Endometrium (tissue), 2 donors: ENCODE results near the gene UBIAD1.
"Not testable (repeated sequence)": the region's sequence is repeated elsewhere in the genome, so short reads cannot be mapped to it uniquely, and the experiment has no call there.

Source experiments
- FAIRE-seq: peaks from 2 replicates; lab custom pipeline; 2012; peaks lifted over from hg19 to GRCh38; lab: Jason Lieb, UNC
- donor health status: control.
- donor health status: control.

UBIAD1 gene

DNA sequence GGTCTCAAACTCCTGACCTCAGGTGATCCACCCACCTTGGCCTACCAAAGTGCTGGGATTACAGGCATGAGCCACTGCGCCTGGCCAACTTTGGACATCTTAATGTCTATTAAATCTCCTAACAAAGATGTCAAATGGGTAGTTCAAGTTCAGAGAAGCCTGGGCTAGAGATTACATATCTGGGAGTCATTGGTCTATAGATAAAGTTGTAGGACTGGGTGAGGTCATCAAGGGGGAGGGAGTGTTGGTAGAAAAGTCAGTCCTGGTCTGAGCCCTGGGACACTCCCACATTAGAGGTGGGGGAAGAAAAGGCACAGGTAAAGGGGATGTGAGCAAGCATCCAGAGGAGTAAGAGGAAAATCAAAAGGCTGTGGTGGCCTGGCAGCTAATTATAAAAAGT is 6.6 kb downstream of the UBIAD1 start:
- FAIRE-seq = no peak

DNA sequence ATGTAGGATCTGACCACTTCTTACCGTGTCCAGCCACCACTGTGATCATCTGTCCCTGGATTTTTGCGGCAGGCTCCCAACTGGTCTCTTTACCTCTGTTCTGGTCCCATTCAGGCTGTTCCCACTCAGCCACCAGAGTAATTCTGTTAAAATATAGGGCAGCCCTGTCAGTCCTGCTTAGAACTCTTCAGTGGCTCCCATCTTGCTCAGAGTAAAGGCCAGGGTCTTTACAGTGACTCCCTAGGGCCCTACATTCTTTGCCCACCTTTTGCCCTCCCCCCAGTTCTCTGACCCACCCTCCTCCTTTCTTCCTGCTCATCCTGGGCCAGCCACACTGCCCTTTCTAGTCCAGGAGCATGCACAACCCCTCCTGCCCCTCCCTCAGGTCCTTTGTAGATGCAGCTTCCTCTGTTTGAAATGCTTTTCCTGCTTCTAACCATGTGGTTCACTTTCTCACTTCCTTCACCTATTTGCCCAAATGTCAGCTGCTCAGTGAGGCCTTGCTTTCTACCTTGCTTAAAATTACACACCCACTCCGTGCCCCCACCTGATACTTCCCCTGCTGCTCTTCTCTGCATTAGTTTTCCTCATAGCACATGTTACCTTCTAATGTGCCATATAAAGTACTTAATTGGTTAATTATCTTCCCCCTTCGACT is 7.8 kb downstream of the UBIAD1 start:
- no peak for FAIRE-seq

DNA sequence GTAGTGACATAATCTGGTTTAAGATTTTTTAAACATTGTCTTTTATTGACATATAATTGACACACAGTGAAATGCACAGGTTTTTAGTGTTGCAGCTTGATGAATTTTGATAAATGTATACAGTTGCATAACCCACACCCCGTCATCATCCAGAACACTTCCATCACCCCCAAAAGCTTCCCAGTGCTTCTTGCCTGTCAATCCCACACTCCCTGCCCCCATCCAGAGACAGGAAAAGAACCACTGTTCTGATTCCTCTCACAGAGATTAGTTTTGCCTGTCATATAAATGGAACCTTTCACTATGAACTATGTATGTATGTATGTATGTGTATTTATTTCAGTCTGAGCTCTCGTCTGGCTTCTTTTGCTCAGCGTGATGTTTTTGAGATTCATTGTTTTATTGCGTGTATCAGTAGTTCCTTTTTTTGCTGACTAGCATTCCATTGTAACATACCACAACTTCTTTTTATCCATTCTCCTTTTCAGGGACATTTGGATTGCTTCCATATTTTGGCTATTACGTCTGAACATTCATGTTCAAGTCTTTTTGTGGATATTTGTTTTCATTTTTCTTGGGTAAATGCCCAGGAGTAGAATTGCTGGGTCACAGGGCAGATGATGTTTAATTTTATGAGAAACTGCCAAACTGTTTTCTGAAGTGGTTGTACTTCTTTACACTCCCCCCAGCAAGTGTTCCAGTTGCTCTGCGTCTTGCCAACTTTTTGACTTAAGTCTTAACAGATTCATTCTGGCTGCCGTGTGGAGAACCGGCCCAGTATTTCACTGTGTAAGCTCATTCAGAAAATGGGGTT is 8.7 kb downstream of the UBIAD1 start:
- no peak for FAIRE-seq

DNA sequence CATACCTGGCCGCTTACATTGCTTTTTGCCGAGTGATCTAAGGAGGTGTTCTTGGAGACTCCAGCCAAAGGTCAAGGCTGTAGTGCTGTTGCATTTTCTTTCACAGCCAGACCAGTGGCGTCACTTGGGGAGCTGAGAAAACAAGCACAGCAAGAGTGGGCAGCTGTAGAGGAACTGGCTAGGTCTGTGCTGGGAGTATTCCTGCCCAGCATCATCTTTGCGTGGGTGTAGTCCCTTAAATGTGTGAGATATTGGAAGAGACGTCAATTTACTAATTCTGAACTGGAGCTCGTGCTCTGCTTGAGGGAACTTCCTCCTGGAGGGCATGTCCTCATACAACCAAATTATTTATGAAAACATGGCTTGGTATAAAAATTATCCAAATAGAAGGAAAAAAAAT is 10.2 kb downstream of the UBIAD1 start:
- FAIRE-seq = no peak

DNA sequence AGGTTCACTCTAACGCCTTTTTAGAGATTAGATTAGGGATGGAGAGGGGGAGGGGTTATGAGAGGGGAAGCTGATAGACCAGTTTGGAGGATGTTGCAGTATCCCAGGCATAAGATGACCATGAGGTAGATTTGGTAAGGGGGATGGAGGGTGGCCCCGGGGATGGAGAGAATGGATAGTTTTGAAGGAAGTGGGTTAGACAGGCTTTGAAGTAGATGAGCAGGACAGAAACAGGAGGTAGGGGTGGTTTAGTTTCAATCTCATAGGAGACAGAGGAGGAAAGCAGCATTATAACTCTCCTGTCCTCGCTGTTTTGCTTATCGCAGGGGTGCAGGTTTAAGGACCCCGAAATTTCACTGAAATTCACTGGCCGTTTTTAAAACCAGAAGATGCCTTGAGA is 11.8 kb downstream of the UBIAD1 start:
- no peak for FAIRE-seq

DNA sequence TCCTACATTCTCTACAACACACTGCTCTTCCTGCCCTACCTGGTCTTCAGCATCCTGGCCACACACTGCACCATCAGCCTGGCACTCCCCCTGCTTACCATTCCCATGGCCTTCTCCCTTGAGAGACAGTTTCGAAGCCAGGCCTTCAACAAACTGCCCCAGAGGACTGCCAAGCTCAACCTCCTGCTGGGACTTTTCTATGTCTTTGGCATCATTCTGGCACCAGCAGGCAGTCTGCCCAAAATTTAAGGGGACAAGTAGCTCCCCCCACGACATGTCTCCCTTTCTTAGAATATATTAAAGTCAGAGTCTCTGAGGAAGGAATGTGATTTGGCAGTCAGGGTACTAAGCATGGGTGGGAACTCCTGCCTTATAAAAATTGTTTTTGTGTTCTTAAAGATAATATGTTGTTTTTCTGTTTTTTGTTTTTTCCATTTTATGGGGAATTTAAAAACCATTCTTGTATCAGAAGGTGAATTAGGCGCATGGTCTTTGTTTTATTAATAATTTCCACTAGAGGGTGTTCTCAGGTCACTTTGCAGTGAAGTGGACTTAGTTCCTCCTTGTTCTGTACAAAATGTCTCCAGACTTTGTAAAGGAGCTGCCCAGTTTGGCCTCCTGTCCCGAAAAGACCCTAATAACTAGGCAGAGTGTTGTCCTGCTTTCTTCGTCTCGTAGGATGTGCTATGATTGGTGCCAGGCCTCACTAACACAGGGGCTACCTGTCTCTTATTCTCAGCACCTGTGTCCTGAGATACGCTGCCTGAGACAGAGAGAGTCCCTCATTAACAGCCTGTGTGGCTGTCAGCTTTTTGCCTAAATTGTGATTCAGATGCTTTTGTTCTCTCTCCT is 13.1 kb downstream of the UBIAD1 start:
- FAIRE-seq = no peak

DNA sequence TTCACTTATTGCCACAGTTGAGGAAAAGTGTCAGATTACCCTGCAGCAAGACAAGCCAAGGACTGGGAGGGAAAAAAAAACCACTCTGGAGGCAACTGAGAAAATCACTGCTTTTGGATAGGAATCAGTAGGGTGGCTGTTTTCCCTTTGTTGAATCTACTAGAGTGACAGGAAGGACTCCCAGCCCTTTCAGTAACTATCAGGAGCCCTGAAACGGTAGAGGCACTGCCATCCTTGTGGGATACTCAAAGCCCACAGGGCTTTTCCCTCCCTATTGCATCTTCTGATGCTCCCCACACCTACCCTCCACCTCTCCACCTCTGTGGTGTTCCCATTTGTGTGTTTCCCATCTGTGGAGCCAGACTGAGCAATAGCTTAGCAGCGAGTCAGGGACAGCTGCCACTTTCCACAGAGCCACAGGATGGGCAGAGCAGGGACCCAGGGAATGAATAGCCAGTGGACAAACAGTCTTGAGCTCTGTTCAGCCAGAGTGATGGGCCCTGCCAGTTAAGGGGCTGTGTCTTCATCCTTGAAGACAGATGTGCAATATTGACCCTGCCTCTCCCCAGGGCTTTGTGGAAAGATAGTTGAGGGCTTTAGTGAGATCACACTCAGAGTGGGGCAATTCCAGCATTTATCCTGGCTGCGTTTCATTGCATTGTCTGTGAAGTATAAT is 13.9 kb downstream of the UBIAD1 start:
- FAIRE-seq = no peak

DNA sequence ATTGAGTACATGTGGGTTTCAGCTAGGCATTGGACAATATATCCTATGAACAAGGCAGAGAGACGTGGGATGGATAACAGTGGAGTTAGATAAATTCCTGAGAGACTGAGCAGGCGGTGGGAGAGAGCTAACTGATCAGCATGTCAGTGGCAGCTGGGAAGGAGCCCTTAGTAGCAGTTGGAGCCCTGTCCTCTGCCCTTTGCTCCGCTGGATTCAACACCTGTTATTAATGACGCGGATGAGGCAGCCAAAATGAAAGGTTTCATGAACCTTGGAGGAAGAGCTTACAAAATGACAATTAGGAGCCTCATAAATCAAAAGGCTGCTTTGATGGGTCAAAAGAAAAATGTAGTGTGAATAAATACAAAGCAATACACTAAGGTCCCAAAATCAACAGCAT is 16.1 kb downstream of the UBIAD1 start:
- no peak for FAIRE-seq

DNA sequence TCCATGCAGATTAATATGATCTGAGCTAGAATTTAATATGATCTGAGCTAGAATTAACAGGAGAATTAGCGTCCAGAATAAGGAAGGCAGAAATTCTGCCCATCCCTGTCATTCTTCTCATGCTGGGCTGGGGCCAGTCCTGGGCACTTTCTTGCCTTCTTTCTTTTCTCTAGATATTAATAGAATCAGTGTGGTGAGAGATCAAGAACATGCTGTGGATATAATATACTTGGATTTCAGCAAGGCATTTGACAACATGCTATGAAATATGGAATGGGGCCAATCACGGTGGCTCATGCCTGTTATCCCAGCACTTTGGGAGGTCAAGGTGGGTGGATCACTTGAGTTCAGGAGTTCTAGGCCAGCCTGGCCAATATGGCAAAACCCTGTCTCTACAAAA is 18.1 kb downstream of the UBIAD1 start:
- FAIRE-seq = no peak

DNA sequence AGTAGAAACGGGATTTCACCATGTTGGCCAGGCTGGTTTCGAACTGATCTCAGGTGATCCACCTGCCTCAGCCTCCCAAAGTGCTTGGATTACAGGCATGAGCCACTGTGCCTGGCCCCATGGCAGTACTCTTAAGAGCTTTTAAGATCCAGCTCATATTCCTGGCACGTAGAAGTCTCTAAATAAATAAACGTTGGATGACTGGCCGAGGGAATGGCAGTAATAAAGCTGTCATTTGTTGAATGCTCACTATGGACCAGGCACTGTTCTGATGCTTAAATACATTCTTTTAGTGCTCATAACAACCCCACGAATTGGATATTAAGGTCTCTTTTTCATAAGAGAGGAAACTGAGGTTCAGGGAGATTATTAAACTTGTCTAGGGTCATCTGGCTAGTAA is 20.9 kb downstream of the UBIAD1 start:
- no peak for FAIRE-seq

DNA sequence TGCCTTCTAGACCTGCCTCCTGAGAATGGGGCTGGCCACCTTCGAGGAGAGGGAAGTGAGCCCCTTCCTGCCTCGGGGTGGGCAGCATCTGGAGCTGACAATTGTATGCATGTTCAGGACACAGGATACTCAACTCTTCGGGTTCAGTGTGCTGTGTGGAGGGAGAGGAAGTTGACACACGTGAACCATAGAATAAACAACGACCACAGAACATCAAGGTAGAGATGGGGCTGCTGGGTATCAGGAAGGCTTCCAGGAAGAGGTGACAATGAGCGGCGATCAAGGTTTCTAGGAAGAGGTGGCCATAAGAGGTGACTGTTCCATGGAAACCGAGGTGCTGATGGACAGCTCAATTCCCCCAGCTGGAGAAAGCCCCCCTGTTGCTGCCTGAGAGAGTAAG is 22.0 kb downstream of the UBIAD1 start:
- no peak for FAIRE-seq

DNA sequence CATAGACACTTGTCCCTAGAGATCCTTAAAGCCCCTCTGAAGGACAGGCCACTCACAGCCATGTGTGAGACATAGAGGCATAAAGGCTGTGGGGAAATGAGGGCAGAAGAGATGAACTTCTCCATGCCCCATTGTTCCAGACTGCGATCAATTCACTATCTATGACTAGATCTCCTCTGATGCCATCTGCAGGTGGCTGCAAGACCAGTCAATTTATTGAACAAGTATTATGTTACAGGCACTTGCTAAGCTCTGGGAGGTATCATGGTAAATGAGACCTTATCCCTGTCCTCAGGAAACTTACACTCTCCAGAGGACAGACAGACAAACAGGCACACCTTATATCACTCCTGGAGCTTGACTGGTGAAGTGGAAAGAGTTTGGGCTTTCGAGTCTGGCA is 22.9 kb downstream of the UBIAD1 start:
- FAIRE-seq = no peak

DNA sequence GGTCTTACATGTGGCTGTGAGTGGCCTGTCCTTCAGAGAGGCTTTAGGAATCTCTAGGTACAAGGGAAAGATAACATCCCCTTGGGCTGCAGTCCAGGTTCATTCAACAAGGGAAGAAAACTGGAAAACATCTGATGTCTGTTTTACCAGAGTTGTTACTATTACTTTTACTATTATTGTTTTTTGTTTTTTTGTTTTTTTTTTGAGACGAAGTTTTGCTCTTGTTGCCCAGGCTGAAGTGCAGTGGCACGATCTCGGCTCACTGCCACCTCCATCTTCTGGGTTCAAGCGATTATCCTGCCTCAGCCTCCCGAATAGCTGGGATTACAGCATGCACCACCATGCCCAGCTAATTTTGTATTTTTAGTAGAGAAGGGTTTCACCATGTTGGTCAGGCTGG is 24.8 kb downstream of the UBIAD1 start:
- not testable (repeated sequence) for FAIRE-seq

DNA sequence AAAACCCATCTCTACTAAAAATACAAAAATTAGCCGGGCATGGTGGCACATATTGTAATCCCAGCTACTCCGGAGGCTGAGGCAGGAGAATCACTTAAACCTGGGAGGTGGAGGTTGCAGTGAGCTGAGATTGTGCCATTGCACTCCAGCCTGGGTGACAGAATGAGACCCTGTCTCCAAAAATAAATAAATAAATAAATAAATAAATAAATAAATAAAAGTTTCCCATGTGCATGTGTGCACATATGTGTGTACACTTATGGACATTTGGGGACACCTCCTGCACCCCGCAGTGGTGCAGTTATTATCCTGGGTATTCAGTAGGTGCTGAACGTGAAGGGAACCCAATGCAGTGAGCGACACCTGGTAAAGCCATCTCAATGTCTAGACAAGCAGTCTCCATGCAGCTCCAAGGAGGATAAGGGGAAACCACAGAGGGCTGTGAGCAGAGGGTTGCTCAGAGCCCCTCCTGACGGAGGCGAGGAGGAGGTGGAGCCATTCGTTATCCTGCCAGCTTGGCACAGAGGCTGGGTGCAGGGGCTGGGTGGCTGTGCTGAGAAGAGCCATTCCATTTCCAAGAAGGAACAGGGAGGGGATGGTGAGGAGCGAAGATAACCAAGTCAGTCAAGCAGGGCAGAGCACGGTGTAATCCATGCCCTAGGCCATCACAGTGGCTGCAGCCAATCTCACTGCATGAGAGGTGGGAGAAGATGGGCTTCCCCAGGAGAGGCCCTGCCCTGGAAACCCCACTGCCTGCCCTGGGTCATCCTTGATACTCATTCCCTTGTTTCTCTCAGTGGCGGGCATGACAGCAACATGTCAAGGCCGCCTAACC is 25.6 kb downstream of the UBIAD1 start:
- no peak for FAIRE-seq

DNA sequence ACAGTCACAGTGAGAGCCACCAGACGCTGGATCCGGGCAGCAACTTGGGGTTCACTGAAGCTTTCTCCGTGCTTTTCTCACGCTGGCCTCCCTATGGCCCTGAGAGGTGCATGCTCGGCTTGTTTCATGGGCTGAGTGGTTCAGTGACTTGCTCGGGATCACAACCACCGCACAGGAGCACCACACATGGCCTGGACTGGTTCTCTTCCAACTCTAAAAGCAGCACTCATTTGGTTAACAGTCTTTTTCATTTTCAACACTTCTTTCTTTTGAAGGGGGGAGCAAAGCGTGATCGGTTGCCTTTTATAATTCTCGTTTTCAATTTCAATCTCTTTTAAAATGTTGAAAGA is 26.2 kb downstream of the UBIAD1 start:
- FAIRE-seq = no peak

DNA sequence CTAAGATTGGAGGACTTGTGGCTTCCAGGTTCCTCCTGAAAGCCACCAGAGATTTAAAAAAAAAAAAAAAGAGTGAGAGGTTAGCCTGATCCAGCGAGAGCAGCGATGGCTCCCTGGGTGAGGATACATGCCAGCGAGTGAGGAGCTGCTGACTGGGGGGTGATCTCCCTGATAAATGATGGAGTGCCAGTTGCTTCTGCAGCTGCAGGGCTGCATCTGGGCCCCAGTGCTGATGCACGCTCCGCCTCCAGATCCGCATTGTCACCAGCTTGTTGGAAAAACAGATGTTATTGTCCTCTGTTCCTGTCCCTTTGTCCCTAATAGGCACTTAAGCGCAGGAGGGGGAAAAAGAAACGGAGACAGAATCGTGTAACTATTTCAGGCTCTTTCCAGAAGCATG is 28.6 kb downstream of the UBIAD1 start:
- FAIRE-seq = no peak

DNA sequence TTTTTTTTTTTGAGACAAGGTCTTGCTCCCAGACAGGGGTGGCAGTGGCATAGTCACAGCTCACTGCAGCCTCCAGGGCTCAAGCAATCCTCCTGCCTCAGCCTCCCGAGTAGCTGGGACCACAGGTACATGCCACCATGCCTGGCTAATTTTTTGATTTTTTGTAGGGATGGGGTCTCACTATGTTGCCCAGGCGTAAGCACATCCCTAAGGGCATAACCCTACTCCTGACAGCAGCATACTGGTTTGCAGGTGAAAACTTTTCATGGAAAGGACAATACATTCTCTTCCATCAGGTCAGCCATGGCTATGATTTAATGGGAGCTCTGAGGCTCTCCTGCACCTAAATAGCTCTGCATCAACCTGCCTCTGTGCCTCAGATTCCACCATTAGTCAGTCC is 29.4 kb downstream of the UBIAD1 start:
- FAIRE-seq = no peak

DNA sequence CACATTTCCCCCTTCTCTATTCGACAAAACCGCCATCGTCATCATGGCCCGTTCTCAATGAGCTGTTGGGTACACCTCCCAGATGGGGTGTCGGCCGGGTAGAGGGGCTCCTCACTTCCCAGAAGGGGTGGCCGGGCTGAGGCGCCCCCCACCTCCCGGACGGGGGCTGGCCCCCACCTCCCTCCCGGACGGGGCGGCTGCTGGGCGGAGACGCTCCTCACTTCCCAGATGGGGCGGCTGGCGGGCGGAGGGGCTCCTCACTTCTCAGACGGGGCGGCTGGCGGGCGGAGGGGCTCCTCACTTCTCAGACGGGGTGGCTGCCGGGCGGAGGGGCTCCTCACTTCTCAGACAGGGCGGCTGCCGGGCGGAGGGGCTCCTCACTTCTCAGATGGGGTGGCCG is 32.5 kb downstream of the UBIAD1 start:
- FAIRE-seq = not testable (repeated sequence)

DNA sequence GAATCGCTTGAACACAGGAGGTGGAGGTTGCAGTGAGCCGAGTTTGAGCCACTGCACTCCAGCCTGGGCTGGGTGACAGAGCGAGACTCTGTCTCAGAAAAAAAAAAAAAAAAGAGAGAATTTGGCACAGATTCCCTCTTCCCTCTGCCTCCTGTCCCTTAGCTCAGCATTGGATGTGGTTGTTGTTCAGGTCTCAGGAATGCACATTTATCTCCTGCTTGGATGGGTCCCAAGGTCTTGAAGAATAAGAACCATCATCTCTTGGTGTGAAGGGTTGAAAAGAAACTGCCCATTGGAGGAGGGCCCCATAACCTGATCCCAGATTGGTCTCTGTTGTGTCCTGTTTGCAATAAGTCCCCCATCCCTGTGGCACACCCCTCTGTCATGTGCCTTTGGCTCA is 34.9 kb downstream of the UBIAD1 start:
- no peak for FAIRE-seq

DNA sequence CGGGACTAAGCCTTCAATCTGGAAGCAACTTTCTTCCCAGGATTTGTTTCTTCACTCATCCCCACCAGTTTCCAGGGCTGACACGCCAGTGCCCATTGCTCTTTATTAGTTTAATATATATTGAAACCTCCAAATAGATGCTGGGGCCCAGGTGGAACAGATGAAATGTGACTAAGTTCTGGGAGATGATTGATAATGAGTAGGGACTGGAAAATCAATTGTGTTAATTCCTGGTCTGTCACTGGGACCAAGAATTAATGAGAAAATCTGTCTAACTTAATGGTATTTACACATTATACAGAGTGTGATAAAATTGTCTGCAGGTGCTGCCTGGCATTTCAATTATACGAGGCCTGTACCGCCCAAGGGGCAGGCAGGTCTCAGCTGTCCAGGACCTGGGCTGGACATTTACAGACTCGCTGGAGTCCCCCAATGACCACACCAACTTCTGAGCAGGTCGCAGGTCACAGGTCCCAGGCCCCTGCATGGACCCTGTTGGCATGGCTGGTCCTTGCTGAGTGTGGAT is 35.8 kb downstream of the UBIAD1 start:
- no peak for FAIRE-seq

DNA sequence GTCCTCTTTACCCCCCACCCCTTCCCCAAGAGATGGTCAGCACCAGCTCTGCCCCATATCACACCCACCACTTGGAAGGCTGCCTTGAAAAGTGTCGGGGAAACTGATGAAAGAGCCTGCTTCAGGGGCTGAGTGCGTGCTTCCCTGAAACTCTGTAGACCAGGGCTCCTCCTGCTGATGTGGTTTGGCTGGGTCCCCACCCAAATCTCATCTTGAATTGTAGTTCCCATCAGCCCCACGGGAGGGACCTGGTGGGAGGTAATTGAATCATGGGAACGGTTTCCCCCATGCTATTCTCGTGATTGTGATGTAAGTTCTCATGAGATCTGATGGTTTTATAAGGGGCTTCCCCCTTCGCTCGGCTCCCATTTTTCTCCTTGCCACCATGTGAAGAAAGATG is 36.4 kb downstream of the UBIAD1 start:
- FAIRE-seq = no peak
